Parathyroid adenoma (tissue), 2 donors: Measurements from ENCODE around the gene POC1A.

Experiments used
- H2AFZ ChIP-seq: fragments of 300-600 bp; sonication (generic); one replicate; pipeline ENCODE4 v1.7.0; 2017; ENCODE audit warnings: antibody characterized with exemption, mild to moderate bottlenecking
- H3K27ac ChIP-seq: fragments of 300-600 bp; sonication (generic); one replicate; pipeline ENCODE4 v1.7.0; 2017
- H3K27me3 ChIP-seq: fragments of 300-600 bp; sonication (generic); one replicate; pipeline ENCODE4 v1.7.0; 2017; ENCODE audit warnings: low read length; ENCODE audit not compliant: control insufficient read depth, insufficient read depth
- H3K36me3 ChIP-seq: fragments of 300-600 bp; sonication (generic); one replicate; pipeline ENCODE4 v1.7.0; 2017; ENCODE audit warnings: low read length; ENCODE audit not compliant: control insufficient read depth, insufficient read depth
- H3K4me1 ChIP-seq: fragments of 300-600 bp; sonication (generic); one replicate; pipeline ENCODE4 v1.7.0; 2017; ENCODE audit warnings: control low read depth
- H3K4me2 ChIP-seq: fragments of 300-600 bp; sonication (generic); one replicate; pipeline ENCODE4 v1.7.0; 2017; ENCODE audit warnings: low read length
- H3K4me3 ChIP-seq: fragments of 300-600 bp; sonication (generic); one replicate; pipeline ENCODE4 v1.7.0; 2017; ENCODE audit warnings: low read depth, low read length
- H3K79me2 ChIP-seq: fragments of 300-600 bp; sonication (generic); one replicate; pipeline ENCODE4 v1.7.0; 2017; ENCODE audit warnings: control low read depth
- H3K9ac ChIP-seq: fragments of 300-600 bp; sonication (generic); one replicate; pipeline ENCODE4 v1.7.0; 2017; ENCODE audit warnings: mild to moderate bottlenecking
- H3K9me3 ChIP-seq: fragments of 300-600 bp; sonication (generic); one replicate; pipeline ENCODE4 v1.7.0; 2017; ENCODE audit warnings: low read length; ENCODE audit not compliant: control insufficient read depth
- CTCF ChIP-seq: fragments of 300-600 bp; sonication (generic); IDR thresholded peaks from one replicate; pipeline ENCODE4 v1.7.0; 2017; ENCODE audit warnings: antibody characterized with exemption, mild to moderate bottlenecking
- donor health status: primary hyperparathyroidism.

POC1A gene

GRCh38 chr3:52099001-52099401 lies 55.2 kb downstream of the POC1A start:
- Histone ChIP-seq H3K9ac (no peak overlapping the region), H3K36me3 (no peaks in the 10 kb centered on the region), H3K79me2 (no peaks in the 10 kb centered on the region), H3K27ac (no peak overlapping the region), H3K4me3 (no peak overlapping the region), H3K9me3 (no peaks in the 10 kb centered on the region), H3K27me3 (no peaks in the 10 kb centered on the region), H3K4me1 (no peaks in the 10 kb centered on the region), H2AFZ (no peak overlapping the region), H3K4me2 (no peak overlapping the region)
- no peak for TF ChIP-seq CTCF

GRCh38 chr3:52097851-52098507 lies 56.2 kb downstream of the POC1A start:
- H3K4me1 ChIP-seq = no peaks in the 10 kb centered on the region
- no peak overlapping the region for H3K4me2 ChIP-seq
- no peak overlapping the region for H2AFZ ChIP-seq
- H3K9ac ChIP-seq = no peak overlapping the region
- no peaks in the 10 kb centered on the region for H3K79me2 ChIP-seq
- no peaks in the 10 kb centered on the region for H3K27me3 ChIP-seq
- H3K36me3 ChIP-seq = no peaks in the 10 kb centered on the region
- no peak overlapping the region for H3K27ac ChIP-seq
- TF ChIP-seq CTCF = no peak
- no peaks in the 10 kb centered on the region for H3K9me3 ChIP-seq
- H3K4me3 ChIP-seq = no peak overlapping the region

- no peaks in the 10 kb centered on the region for H3K36me3 ChIP-seq
- H3K27me3 ChIP-seq = no peaks in the 10 kb centered on the region
- no peaks in the 10 kb centered on the region for H3K4me1 ChIP-seq
- H3K27ac ChIP-seq = no peak overlapping the region
- no peak overlapping the region for H3K4me2 ChIP-seq
- H3K9me3 ChIP-seq = no peaks in the 10 kb centered on the region
- H3K79me2 ChIP-seq = no peaks in the 10 kb centered on the region
- H2AFZ ChIP-seq = no peak overlapping the region
- no peak overlapping the region for H3K4me3 ChIP-seq
- H3K9ac ChIP-seq = no peak overlapping the region
- TF ChIP-seq CTCF = no peak
Observed at GRCh38 chr3:52095990-52096775, 58.0 kb downstream of the POC1A start.

- H3K9ac ChIP-seq = no peak overlapping the region
- H3K36me3 ChIP-seq = no peaks in the 10 kb centered on the region
- H3K27ac ChIP-seq = no peak overlapping the region
- H3K79me2 ChIP-seq = no peaks in the 10 kb centered on the region
- H3K4me2 ChIP-seq = no peak overlapping the region
- no peak overlapping the region for H2AFZ ChIP-seq
- no peaks in the 10 kb centered on the region for H3K9me3 ChIP-seq
- no peak overlapping the region for H3K4me3 ChIP-seq
- no peaks in the 10 kb centered on the region for H3K4me1 ChIP-seq
- no peak for TF ChIP-seq CTCF
- no peaks in the 10 kb centered on the region for H3K27me3 ChIP-seq
Observed at GRCh38 chr3:52094571-52095485, 59.4 kb downstream of the POC1A start.
